Stimulated activated CD8-positive, alpha-beta memory T cell treated with anti-CD3 and anti-CD28 coated beads, Interleukin-15, amount 100 ng/mL, for 1 hour (primary cell): ENCODE data around the gene CAMSAP2.

Experiments used
- DNase-seq: peaks from one replicate; pipeline ENCODE4 v3.0.0-alpha.2; 2020; ENCODE audit warnings: low read depth

CAMSAP2 gene

DNA sequence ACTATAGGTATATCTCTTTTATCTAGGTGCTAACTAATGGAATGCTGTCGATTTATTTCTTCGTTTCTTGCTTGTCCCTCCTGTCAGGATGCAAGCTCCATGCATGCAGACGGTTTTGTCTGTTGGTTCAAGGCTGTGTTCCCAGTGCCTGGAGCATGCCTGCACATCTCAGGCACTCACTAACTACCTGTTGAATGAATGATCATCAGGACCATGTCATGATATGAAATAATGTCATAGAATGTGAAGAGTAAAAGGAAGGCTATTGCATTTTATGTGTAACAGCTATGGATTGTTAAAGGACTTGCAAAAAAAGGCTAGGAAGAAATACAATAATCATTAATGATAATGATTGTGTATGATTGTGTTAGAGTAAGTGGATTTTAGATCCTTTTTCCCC lies 138.3 kb downstream of the CAMSAP2 start:
- DNase-seq = no peak

GRCh38 chr1:200877839-200878551 lies 139.3 kb downstream of the CAMSAP2 start:
- no peak for DNase-seq

DNA sequence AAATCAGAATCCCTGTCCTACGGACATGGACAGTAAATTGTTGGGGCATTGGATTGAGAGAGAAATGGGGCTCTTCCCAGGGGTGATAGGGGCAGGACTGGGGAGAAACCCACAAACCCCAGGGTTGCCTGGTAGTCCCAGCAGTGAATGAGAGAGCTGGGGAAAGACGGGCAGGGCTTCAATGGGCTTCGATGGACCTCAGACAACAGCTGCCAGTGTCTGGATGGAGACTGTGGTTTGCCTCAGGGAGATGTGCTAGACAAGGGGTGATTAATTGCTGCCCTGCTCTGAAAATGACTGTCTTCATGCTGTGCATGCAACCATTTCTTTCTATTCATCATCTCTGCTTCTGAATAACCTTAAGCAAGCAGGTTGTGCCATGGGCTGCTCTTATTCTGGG lies 141.5 kb downstream of the CAMSAP2 start:
- DNase-seq = no peak

DNA sequence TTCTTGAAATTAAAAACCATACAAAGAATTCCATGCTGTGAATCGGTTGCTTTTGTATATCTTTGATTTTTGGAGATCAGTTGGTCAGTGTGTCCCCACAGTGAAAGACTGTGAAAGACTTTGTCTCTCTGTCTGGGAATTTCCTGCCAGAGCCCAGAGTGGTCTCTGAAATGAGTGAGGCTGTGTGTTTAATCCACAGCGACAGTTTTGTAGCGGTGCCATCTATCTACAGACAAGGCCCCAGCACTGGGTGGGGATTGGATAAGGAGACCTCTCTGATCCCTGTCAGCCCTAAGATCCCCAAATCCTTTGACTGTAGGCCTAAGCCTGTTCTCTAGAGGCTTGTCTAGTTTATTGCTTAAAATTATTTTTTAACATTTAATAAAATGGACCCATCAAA lies 144.4 kb downstream of the CAMSAP2 start:
- no peak for DNase-seq

DNA sequence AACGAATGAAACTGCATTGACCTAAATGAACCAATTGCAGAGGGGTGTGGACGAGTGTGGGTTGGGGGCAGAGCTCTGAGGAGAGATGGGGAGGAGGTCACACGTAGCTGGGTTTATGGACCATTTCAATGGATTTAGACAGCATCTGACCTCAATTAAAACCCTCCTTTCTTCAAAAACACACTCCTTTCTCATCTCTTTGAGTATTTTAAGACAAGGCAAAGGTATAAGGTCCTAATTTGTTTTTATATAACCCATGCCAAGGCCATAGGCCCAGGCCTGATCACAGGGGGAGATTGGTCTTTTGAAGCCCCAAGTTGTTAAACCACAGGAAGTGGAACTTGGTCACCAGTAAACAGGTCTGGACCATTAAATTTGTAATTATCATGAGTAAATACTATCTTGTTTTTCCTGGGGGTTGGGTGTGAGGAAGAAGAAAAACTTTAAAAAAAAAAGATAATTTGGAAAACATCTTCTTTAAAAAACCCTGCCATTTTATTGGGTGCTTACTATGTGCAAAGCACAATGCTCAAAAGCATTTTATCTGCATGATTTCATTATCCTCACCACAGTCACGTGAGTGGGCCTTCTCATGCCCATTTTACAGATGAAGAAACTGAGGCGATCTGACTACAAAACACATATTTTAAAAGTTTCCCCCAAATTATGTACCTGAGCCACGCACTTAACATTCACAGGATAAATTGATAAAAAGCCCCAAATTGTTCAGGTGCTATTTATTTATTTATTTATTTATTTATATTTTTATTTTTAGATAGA lies 147.1 kb downstream of the CAMSAP2 start:
- no peak for DNase-seq

GRCh38 chr1:200886594-200886993 lies 147.9 kb downstream of the CAMSAP2 start:
- DNase-seq = no peak

GRCh38 chr1:200887036-200887435 lies 148.3 kb downstream of the CAMSAP2 start:
- DNase-seq = no peak

GRCh38 chr1:200887772-200888348 lies 149.2 kb downstream of the CAMSAP2 start:
- DNase-seq = no peak

DNA sequence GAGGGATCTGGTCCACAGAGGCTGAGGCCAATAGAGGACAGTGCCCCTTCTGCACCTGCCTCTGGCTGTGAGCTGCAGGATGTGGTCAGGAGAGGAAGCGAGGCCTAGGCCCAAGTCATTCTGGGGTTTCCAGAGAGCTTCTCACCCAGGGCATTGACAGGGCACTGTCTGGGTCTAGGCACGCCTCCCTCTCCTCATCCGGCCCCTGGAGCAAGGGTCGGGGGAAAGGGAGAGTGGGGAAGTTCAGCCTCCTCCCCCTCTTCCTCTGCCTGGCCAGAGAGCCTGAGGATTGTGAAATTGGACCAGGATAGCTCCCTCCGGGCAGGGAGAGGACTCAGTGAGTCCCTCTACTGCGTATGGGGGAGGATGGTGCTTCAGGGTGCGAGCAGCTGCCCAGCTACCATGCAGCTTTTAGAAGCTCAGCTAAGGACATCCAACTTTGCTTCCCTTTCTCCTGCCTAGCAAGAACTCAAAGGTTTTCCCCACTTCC lies 149.7 kb downstream of the CAMSAP2 start:
- DNase-seq = peak; percentile 19

DNA sequence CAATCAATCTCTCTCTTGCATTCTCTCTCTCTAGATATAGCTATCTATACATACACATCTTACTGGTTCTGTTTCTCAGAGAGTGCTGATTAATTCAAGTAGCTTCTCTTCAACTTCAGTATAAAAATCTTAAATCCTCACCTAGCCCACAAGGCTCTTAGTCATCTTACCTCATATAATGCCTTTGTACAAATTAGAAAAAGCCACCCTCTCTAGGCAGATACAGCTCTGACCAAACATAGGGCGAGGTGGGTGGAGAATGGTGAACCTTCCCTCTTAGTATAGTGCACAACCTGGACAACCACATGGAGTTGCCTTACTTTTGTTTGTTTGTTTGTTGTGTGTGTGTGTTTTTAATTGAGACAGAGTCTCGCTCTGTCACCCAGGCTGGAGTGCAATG lies 150.9 kb downstream of the CAMSAP2 start:
- no peak for DNase-seq

DNA sequence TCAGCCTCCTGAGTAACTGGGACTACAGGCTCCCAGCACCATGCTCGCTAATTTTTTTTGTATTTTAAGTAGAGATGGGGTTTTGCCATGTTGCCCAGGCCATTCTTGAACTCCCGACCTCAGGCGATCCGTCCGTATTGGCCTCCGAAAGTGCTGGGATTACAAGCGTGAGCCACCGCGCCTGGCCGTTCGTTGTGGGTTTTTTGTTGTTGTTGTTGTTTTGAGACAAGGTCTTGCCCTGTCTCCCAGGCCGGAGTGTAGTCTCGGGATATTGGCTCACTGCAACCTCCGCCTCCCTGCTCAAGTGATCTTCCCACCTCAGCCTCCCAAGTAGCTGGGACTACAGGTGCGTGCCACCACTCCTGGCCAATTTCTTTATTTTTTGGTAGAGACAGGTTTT lies 151.3 kb downstream of the CAMSAP2 start:
- no peak for DNase-seq

GRCh38 chr1:200890818-200891773 lies 152.4 kb downstream of the CAMSAP2 start:
- DNase-seq = no peak

DNA sequence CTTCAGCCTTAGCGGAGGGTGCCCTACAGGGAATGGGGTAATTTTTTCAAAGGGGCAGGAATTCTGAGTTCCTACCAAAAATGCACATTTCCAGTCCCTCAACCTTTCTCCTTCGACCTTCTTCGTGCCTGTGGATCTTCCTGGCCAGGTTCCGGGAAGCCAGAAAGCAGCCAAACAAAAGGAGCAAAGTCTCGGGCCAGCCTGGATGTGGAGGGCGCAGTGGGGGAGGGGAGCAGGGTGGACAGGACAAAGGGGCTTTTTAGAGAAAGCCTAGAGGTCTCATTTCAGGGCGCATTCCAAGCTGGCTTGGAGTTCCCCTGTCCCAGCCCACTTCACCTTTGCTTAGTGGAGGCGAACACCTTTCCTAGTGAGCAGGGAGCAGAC lies 153.1 kb downstream of the CAMSAP2 start:
- DNase-seq = no peak

DNA sequence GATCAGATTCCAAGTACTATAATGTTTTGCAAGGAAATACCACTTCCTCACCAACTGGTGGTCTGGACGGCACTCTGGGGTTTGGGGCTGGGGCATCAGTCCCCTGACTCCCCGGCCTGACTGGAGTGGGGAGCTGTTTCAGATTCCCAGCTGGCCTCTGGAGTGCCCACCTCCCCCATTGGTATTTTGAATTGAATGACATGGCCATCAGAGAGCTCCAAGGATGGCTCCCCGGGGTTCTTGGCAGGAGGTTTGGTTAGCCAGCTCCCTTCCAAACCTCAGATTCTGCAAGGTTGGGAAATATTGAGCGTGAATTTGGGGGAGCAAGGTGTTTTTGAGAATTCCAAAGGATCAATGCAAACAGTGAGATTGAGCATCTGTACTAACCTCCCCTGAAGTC lies 153.9 kb downstream of the CAMSAP2 start:
- DNase-seq = no peak

GRCh38 chr1:200892958-200893357 lies 154.3 kb downstream of the CAMSAP2 start:
- no peak for DNase-seq

- DNase-seq = no peak
These were observed 154.8 kb downstream of the CAMSAP2 start for GRCh38 chr1:200893411-200893901.

DNA sequence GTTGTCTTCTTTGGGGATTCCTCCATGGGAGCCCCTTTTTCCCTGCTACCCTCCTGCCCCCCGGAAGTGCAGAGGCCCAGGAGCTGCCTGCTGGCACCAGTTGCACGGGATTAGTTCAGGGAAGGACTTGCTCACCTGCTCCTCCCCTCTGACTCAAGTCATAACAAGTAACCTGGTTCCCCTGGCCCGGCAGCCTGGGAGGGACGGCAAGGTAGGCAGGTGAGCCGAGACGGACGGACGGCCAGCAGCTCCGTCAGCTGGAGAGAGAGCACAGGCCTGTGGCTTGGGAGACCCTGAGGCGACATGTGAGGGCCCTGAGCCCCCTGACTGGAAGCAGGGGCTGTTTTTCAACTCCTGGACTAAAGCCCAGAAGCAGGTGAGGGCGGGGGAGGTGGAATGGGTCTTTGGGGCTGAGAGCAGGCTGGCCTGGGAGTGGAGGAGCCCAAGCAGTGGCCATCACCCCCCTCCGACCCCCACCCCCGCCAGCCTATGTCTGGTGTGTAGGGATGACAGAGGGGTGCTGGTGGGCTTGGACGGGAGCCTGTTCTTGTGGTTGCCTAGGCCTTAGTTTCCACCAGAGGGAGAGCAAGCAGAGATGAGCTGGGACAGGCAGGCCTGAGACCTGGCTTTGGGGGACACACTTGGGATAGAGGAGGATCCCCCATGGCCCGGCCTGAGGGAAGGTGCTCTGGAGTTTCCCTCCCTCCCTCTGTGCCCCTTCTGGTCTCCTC lies 156.2 kb downstream of the CAMSAP2 start, which contains the start of gene INAVA:
TSS of gene INAVA (plus strand) at position 189 of the 731 bp plus-strand sequence. CDS start 3,501 bp downstream, outside the sequence.
- no peak for DNase-seq

- DNase-seq = no peak
These were observed 156.7 kb downstream of the CAMSAP2 start for GRCh38 chr1:200895443-200895789.

- DNase-seq = no peak
These were observed 157.3 kb downstream of the CAMSAP2 start for GRCh38 chr1:200895801-200896530.

DNA sequence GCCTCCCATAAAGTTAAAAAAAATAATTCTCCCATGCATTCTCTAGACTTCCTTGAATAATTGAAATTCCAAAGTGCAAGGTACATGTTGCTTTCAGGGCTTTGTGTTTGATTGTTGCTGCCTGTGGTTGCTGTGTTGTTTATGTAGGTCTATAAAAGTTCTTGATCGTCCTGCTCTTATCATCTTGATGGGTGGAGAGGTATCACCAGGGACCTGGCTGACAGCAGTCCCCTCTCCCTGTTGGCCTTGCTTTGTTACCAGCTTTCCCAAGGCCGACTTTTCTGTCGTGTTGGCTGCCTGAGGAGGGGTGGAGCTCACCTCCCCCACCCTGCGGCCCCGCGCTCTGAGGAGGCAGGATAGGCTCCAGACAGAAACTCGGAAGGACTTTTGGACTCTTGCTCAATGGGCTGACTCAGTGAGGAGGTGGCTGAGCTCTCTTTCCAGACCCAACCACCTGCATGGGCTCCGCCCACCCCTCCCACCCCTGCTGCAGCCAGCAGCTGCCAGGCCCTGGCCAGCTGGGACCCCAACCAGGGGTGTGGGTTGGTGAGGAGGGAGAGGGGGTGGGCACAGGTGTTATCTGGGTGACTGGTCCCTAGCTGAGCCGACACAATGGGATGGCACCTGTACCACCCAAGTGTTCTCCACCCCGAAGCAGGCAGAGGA lies 158.0 kb downstream of the CAMSAP2 start:
- no peak for DNase-seq
